Prostate gland (tissue), 2 donors: ENCODE data around the gene AFDN. TPM values are rescaled to one million over a fixed set of nuclear protein-coding genes. Genes with fewer than 3 reads are reported as not detected.

Experiments
- DNase-seq: peaks from one replicate; pipeline ENCODE4 v3.0.0-alpha.2; 2019; ENCODE audit warnings: low spot score
- H3K27ac ChIP-seq, 2 donors: fragments of 200-600 bp; sonication (generic); 2 replicates each; pipeline ENCODE4 v1.5.1; 2017 to 2019
- H3K27me3 ChIP-seq: fragments of 200-600 bp; sonication (generic); replicated peaks from 2 replicates; pipeline ENCODE4 v1.5.1; 2019; ENCODE audit not compliant: insufficient read depth
- H3K36me3 ChIP-seq, 2 donors: fragments of 200-600 bp; sonication (generic); 1 replicate in 1 of 2; 2 replicates in 1 of 2; pipeline versions ENCODE4 v1.5.1 to v1.8.1; 2017 to 2019
- H3K4me1 ChIP-seq: fragments of 200-600 bp; sonication (generic); replicated peaks from 2 replicates; pipeline ENCODE4 v1.5.1; 2019
- H3K4me3 ChIP-seq, 2 donors: fragments of 200-600 bp; sonication (generic); 2 replicates each; pipeline ENCODE4 v1.5.1; 2017 to 2019
- H3K9me3 ChIP-seq: fragments of 200-600 bp; sonication (generic); 2 replicates; pipeline ENCODE4 v1.5.1; 2017
- CTCF ChIP-seq, 4 experiments: fragments of 200-600 bp in 2 of 4; fragments of 450-650 bp in 2 of 4; sonication (generic) in 2 of 4; IDR thresholded peaks; 1 replicate in 3 of 4; 2 replicates in 1 of 4; pipeline ENCODE4 v1.5.1; 2016 to 2019; ENCODE audit warnings: antibody characterized with exemption in 4 of 4, mild to moderate bottlenecking in 2 of 4, moderate library complexity in 2 of 4
- POLR2A ChIP-seq: fragments of 450-650 bp; IDR thresholded peaks from one replicate; pipeline ENCODE4 v1.6.1; 2016; ENCODE audit warnings: antibody characterized with exemption, mild to moderate bottlenecking
- POLR2AphosphoS5 ChIP-seq: sonication (generic); formaldehyde crosslinking; IDR thresholded peaks from one replicate; pipeline ENCODE4 v1.6.1; 2017; ENCODE audit warnings: antibody characterized with exemption
- WGBS: methylation state at CpG from one replicate; pipeline ENCODE4 v1.1.5; 2018; 5-methylcytosine and 5-hydroxymethylcytosine counted together
- intact Hi-C: fragments of 100-400 bp; cut with DNase I; formaldehyde crosslinking; loops from one replicate; pipeline ENCODE4 v1.14.2; 2022
- total RNA-seq, 2 donors: library from RNA; depleted of rRNA; stranded (reverse); fragments of >200 nt; gene quantifications; one replicate each; pipeline ENCODE4 v1.1.0, GENCODE V29; 2016

Gene AFDN
- total RNA-seq, 2 donors from 2014 or later: 171 to 204 TPM

DNA sequence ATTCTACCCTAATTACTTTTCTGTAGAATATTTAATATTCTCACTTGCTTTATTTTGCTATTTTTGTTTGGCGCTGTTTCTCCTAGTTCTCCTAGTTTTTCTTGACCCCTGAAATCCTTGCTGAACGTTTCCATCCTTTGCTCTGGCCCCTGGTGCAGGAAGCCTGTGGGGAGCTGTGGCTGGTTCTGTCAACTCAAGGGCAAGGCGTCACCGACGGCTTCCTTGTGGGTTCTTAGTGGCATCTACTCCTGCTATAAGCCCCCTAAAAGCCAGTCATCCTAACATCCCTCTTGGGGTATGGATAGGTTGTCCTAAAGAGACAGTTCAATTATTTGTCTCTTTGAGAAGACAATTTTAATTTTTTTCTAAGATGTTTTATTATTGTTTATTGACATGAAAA is 133.9 kb downstream of the AFDN start:
- H3K36me3 ChIP-seq: no peaks in the 10 kb centered on the region
- 89% methylated on average over 5 of the region's 5 CpGs for WGBS
- no peaks in the 10 kb centered on the region for H3K27me3 ChIP-seq
- TF ChIP-seq CTCF (IDR thresholded peaks at IDR 0.05) (no peak), POLR2A (no peak), POLR2AphosphoS5 (no peak)
- H3K4me1 ChIP-seq: no peaks in the 10 kb centered on the region
- H3K27ac ChIP-seq: no peak overlapping the region
- H3K9me3 ChIP-seq: no peaks in the 10 kb centered on the region
- intact Hi-C loops: no loop called here
- no peak overlapping the region for H3K4me3 ChIP-seq
- no peak for DNase-seq

DNA sequence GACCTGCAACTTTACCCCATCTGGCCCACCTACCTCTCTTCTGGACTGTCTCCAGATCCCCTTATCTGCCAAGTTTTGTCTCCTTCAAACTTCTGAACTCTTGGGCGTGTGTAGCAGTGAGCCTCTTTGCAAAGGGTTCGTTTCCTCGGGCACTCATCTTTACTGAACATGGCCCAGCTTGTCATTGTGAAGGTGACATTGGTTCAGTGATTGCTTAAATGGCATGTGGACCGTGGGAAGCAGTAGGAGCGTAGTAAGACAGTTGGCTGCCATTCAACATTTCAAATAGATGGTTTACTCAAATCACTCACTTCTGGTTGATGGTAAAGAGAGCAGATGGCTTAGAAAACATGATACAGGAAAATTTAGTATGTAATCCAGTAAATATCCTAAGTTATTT is 136.0 kb downstream of the AFDN start:
- TF ChIP-seq POLR2A: no peak
- TF ChIP-seq CTCF (IDR thresholded peaks at IDR 0.05): no peak
- no peak for TF ChIP-seq POLR2AphosphoS5
- no peaks in the 10 kb centered on the region for H3K9me3 ChIP-seq
- no peaks in the 10 kb centered on the region for H3K4me1 ChIP-seq
- no peaks in the 10 kb centered on the region for H3K36me3 ChIP-seq
- no peak overlapping the region for H3K27ac ChIP-seq
- H3K27me3 ChIP-seq: no peaks in the 10 kb centered on the region
- WGBS: 67% methylated on average over 5 of the region's 5 CpGs
- intact Hi-C loops: no loop called here
- DNase-seq: no peak
- H3K4me3 ChIP-seq: no peak overlapping the region

DNA sequence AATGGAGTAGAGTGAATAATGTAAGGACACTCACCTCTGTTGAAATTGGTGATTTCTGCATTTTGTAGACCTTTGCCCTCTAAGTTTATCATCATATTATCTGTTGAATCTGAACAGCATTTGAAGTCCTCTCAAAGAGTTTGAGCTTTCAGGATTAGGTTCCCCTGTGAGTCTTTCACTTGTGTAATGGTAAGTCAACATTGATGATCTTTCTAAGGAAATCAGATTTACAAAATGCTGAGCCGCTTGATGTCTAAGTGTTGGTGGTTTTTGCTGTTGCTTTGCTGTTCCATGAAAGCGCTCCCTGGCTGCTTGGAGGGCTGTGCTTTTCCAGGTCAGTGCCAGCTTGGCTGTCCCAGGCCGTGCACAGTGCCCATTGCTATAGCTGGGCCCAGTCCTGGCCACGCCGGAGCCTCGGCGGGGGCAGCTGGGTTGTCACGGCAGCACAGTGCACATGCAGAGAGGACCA is 136.9 kb downstream of the AFDN start:
- WGBS: 93% methylated on average over 8 of the region's 8 CpGs
- no peaks in the 10 kb centered on the region for H3K36me3 ChIP-seq
- no peaks in the 10 kb centered on the region for H3K27me3 ChIP-seq
- no peaks in the 10 kb centered on the region for H3K4me1 ChIP-seq
- H3K27ac ChIP-seq: no peak overlapping the region
- H3K9me3 ChIP-seq: no peaks in the 10 kb centered on the region
- no peak for TF ChIP-seq CTCF (IDR thresholded peaks at IDR 0.05)
- TF ChIP-seq POLR2AphosphoS5: no peak
- no peak for TF ChIP-seq POLR2A
- DNase-seq: no peak
- no peak overlapping the region for H3K4me3 ChIP-seq
- intact Hi-C loops: no loop called here

GRCh38 chr6:167965592-167966539 is 139.2 kb downstream of the AFDN start:
- Histone ChIP-seq H3K4me3 (no peak overlapping the region), H3K36me3 (no peaks in the 10 kb centered on the region), H3K4me1 (no peaks in the 10 kb centered on the region), H3K27ac (peak overlapping the region in 1 of 2 donors; percentile 23), H3K27me3 (no peaks in the 10 kb centered on the region), H3K9me3 (no peaks in the 10 kb centered on the region)
- WGBS: 66% methylated on average over 39 of the region's 39 CpGs
- no peak for TF ChIP-seq POLR2AphosphoS5
- no peak for TF ChIP-seq CTCF (IDR thresholded peaks at IDR 0.05)
- no peak for TF ChIP-seq POLR2A
- no peak for DNase-seq
- intact Hi-C loops: no loop called here

DNA sequence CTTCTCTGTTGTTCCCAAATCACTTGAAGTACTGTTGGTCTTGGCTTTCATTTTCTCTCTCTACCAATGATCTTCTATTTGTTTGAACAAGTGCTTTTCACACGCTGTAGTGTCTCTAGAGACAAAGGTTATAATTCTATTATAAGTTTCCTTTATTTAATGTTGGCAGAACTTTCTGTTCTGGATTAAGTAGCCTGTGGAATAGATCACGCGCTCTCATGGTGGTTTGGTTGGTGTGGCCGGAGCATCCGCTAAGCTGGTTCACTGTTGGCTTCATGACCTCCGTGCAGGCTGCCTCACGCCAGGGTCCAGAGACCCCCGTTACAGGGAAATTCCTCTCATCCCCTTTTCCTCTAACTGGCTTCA is 139.8 kb downstream of the AFDN start:
- TF ChIP-seq POLR2A: no peak
- TF ChIP-seq POLR2AphosphoS5: peak; percentile 44
- Histone ChIP-seq H3K9me3 (no peaks in the 10 kb centered on the region), H3K36me3 (no peaks in the 10 kb centered on the region), H3K4me1 (no peaks in the 10 kb centered on the region), H3K27me3 (no peaks in the 10 kb centered on the region), H3K4me3 (no peak overlapping the region), H3K27ac (peak overlapping the region in 1 of 2 donors; percentile 23)
- no peak for DNase-seq
- intact Hi-C loops: no loop called here
- WGBS: 66% methylated on average over 8 of the region's 8 CpGs
